Hepatocyte (in vitro differentiated cells): Measurements from ENCODE around the gene RAB11FIP3. TPM values are rescaled to one million over a fixed set of nuclear protein-coding genes. Genes with fewer than 3 reads are reported as not detected.

ENCODE experiments used
- DNase-seq: peaks from one replicate; pipeline ENCODE4 v3.0.0-alpha.2; 2016; ENCODE audit warnings: low spot score
- H2AFZ ChIP-seq: fragments of 200-600 bp; sonication (generic); 2 replicates; pipeline ENCODE4 v1.6.0; 2016; ENCODE audit warnings: antibody characterized with exemption, mild to moderate bottlenecking
- H3K27ac ChIP-seq: fragments of 200-600 bp; sonication (generic); 2 replicates; pipeline ENCODE4 v1.5.1; 2016; ENCODE audit warnings: mild to moderate bottlenecking
- H3K27me3 ChIP-seq: fragments of 200-600 bp; sonication (generic); 2 replicates; pipeline ENCODE4 v1.6.1; 2016
- H3K36me3 ChIP-seq: fragments of 200-600 bp; sonication (generic); replicated peaks from 2 replicates; pipeline ENCODE4 v1.5.1; 2016; ENCODE audit warnings: low read depth; ENCODE audit not compliant: insufficient read depth
- H3K4me1 ChIP-seq: fragments of 200-600 bp; sonication (generic); 2 replicates; pipeline ENCODE4 v1.5.1; 2016; ENCODE audit warnings: mild to moderate bottlenecking, moderate library complexity; ENCODE audit not compliant: insufficient read depth
- H3K4me2 ChIP-seq: fragments of 200-600 bp; sonication (generic); 2 replicates; pipeline ENCODE4 v1.6.0; 2016
- H3K4me3 ChIP-seq: fragments of 200-600 bp; sonication (generic); 2 replicates; pipeline ENCODE4 v1.5.1; 2016; ENCODE audit warnings: mild to moderate bottlenecking
- H3K79me2 ChIP-seq: fragments of 200-600 bp; sonication (generic); 2 replicates; pipeline ENCODE4 v1.6.0; 2017; ENCODE audit warnings: mild to moderate bottlenecking
- H3K9me2 ChIP-seq: fragments of 200-600 bp; sonication (generic); replicated peaks from 2 replicates; pipeline ENCODE4 v1.6.0; 2017; ENCODE audit warnings: mild to moderate bottlenecking; ENCODE audit not compliant: insufficient read depth
- H3K9me3 ChIP-seq: fragments of 200-600 bp; sonication (generic); 2 replicates; pipeline ENCODE4 v1.5.1; 2016; ENCODE audit warnings: low read depth, mild to moderate bottlenecking
- H4K20me1 ChIP-seq: fragments of 200-600 bp; sonication (generic); 2 replicates; pipeline ENCODE4 v1.6.0; 2016; ENCODE audit warnings: mild to moderate bottlenecking; ENCODE audit not compliant: insufficient read depth, poor library complexity, severe bottlenecking
- EZH2 ChIP-seq: fragments of 200-600 bp; sonication (generic); IDR thresholded peaks from 2 replicates; pipeline ENCODE4 v1.6.1; 2016; ENCODE audit warnings: antibody characterized with exemption, mild to moderate bottlenecking, borderline replicate concordance
- EZH2phosphoT487 ChIP-seq: fragments of 200-600 bp; sonication (generic); IDR thresholded peaks from one replicate; pipeline ENCODE4 v1.6.1; 2018; ENCODE audit warnings: antibody characterized with exemption, mild to moderate bottlenecking, low read depth, moderate library complexity; ENCODE audit not compliant: unreplicated experiment, severe bottlenecking
- WGBS: methylation state at CpG from one replicate; pipeline ENCODE4 v1.1.6; 2016; ENCODE audit warnings: low lambda C conversion rate; ENCODE audit errors: missing lambda C conversion rate; 5-methylcytosine and 5-hydroxymethylcytosine counted together
- polyA plus RNA-seq: library from polyadenylated mRNA; unstranded; fragments of >200 nt; fragmentation: Nextera tagmentation; extraction: Ambion mirVana; gene quantifications from 2 replicates; pipeline ENCODE4 v1.2.1, GENCODE V29; 2016
- total RNA-seq: library from RNA; depleted of rRNA; stranded (reverse); fragments of >200 nt; gene quantifications from 2 replicates; pipeline ENCODE4 v1.2.3, GENCODE V29; 2014
- TF ChIP-seq, protein P1 (sequence below): fragments of 200-600 bp; sonication (generic); IDR thresholded peaks from 2 replicates; pipeline ENCODE4 v1.5.1; 2016; ENCODE audit warnings: antibody characterized with exemption, mild to moderate bottlenecking; ENCODE audit not compliant: poor library complexity

The RAB11FIP3 gene, protein sequence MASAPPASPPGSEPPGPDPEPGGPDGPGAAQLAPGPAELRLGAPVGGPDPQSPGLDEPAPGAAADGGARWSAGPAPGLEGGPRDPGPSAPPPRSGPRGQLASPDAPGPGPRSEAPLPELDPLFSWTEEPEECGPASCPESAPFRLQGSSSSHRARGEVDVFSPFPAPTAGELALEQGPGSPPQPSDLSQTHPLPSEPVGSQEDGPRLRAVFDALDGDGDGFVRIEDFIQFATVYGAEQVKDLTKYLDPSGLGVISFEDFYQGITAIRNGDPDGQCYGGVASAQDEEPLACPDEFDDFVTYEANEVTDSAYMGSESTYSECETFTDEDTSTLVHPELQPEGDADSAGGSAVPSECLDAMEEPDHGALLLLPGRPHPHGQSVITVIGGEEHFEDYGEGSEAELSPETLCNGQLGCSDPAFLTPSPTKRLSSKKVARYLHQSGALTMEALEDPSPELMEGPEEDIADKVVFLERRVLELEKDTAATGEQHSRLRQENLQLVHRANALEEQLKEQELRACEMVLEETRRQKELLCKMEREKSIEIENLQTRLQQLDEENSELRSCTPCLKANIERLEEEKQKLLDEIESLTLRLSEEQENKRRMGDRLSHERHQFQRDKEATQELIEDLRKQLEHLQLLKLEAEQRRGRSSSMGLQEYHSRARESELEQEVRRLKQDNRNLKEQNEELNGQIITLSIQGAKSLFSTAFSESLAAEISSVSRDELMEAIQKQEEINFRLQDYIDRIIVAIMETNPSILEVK
- total RNA-seq (39.9 and 47.3 TPM in 2 replicates), polyA plus RNA-seq (72.8 and 81.0 TPM in 2 replicates)

DNA sequence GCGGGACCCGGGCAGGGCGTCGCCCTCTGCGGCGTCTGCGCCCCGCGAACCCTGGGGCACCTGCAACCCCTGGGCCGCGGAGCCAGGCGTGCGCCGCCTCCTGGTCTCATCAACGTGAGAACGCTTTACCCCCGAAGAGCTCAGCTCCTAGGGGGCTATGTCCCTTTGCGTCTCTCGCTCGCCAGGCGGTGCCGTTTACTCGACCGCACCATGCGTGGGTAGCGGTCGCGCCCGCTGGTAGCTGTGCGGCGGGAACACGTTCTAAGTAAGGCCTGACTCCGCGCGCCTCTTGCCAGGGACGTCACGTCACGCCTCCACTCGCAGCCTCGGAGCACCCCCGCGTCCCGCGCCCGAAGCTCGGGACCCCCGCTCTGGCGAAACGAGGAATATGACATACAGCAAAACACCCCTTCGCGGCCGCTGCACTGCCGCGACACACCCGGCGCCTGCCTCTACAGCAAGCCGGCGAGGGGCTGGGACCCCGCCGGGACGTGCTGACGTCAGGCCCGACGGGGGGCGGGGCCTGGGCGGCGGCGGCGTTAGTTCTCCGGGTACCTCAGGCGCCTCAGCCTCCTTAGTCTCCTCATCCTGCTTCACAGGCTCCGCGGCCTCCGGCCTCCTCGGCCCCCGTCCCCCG lies at the start of gene RAB11FIP3:
TSS of gene RAB11FIP3 (plus strand) at position 568 of the 637 bp plus-strand sequence. CDS start 358 bp downstream, outside the sequence.
- Histone ChIP-seq H3K27ac (peak within 1 kb of the TSS; percentile 89), H3K27me3 (no peaks in the 10 kb centered on the region), H4K20me1 (peaks cover 27% of the 10 kb centered on the region), H3K4me1 (peaks cover 24% of the 10 kb centered on the region), H3K79me2 (peaks cover 40% of the 10 kb centered on the region), H2AFZ (peak within 1 kb of the TSS; percentile 98), H3K4me3 (peak within 1 kb of the TSS; percentile 69), H3K9me2 (no peaks in the 10 kb centered on the region), H3K9me3 (no peaks in the 10 kb centered on the region), H3K36me3 (no peaks in the 10 kb centered on the region), H3K4me2 (peak within 1 kb of the TSS; percentile 96)
- peak; percentile 87 for DNase-seq
- no peak for TF ChIP-seq EZH2phosphoT487
- TF ChIP-seq EZH2, result no peak
- TF ChIP-seq, protein P1, sequence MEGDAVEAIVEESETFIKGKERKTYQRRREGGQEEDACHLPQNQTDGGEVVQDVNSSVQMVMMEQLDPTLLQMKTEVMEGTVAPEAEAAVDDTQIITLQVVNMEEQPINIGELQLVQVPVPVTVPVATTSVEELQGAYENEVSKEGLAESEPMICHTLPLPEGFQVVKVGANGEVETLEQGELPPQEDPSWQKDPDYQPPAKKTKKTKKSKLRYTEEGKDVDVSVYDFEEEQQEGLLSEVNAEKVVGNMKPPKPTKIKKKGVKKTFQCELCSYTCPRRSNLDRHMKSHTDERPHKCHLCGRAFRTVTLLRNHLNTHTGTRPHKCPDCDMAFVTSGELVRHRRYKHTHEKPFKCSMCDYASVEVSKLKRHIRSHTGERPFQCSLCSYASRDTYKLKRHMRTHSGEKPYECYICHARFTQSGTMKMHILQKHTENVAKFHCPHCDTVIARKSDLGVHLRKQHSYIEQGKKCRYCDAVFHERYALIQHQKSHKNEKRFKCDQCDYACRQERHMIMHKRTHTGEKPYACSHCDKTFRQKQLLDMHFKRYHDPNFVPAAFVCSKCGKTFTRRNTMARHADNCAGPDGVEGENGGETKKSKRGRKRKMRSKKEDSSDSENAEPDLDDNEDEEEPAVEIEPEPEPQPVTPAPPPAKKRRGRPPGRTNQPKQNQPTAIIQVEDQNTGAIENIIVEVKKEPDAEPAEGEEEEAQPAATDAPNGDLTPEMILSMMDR, result peak; percentile 44
- 2% methylated on average over 52 of the region's 77 CpGs for WGBS

DNA sequence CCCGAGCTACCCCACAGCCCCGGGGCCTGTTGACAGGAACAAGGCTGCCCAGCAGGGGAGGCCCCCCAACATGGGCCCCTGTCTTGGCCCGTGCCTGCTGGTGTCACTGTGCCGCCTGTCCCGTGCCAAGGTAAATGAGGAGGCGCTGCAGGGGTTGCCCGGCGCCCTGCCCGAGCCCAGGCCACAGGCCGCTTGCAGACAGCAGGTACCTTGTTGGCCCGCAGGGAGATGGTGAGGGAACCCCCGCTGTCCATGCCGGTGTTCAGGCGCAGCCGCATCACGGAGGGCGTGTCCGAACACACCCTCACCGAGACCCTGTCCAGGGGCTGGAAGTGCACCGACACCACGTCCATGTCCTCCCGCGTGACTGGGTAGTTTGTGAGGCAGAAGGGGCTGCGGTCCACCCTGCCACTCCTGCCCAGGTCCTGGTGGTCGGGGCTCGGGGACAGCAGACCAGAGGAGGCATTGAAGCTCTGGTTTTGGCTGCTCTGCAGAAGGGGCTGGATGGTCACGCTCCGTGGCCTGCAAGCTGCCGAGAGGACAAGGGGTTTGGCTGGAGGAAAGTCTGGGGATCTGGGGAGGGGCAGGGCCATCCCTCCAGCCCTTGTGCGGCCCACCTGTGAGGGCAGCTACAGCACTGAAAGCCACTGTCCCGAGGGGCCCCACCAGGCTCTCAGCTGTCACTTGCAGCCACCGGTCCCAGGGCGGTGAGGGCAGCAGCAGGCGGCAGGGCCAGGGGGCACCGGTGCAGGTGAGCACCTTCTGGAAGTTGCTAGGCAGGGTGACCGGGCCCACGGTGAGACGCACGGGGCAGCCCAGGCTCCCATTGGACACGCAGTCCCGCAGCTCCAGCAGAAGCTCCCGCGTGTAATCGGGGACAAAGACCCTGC lies 49.3 kb upstream of the RAB11FIP3 start:
- no peak for DNase-seq
- Histone ChIP-seq H3K27ac (no peak overlapping the region), H3K9me3 (no peaks in the 10 kb centered on the region), H3K27me3 (no peaks in the 10 kb centered on the region), H3K4me2 (no peak overlapping the region), H2AFZ (no peak overlapping the region), H3K4me1 (peaks cover 12% of the 10 kb centered on the region), H4K20me1 (peaks cover 7% of the 10 kb centered on the region), H3K79me2 (peaks cover 25% of the 10 kb centered on the region), H3K9me2 (no peaks in the 10 kb centered on the region), H3K4me3 (no peak overlapping the region), H3K36me3 (no peaks in the 10 kb centered on the region)
- no peak for TF ChIP-seq EZH2
- TF ChIP-seq, protein P1, result no peak
- TF ChIP-seq EZH2phosphoT487, result no peak
- 96% methylated on average over 43 of the region's 44 CpGs for WGBS

DNA sequence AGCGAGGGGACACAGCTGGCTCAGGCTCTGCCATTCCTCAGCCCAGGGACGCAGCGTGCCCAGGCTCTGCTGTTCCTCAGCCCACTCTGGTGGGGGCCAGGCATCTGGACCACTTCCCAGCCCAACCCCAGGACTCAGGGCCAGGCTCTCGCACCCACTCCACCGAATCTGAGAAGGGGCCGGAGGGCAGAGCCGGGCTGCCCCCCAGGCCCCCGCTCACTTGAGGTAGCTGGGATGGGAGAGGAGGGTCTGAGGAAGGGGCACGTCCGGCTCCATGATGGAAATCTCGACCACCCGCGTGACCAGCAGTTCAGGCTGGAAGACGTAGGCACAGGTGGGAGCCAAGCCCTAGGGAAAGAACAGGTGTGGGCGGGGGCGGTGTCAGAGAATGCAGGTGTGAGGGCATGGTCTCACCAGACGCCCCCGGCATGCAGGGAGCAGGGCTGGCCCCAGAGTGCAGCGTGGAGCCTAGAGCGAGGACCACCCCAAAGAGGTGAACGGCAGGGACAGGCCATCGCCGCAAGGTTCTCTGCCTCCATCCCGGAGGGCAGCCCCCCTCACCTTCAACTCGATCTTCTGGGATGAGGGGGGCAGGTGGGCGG lies 48.5 kb upstream of the RAB11FIP3 start:
- Histone ChIP-seq H3K4me3 (no peak overlapping the region), H3K4me1 (peaks cover 12% of the 10 kb centered on the region), H2AFZ (no peak overlapping the region), H3K27ac (no peak overlapping the region), H3K4me2 (no peak overlapping the region), H3K9me2 (no peaks in the 10 kb centered on the region), H3K79me2 (peaks cover 27% of the 10 kb centered on the region), H3K9me3 (no peaks in the 10 kb centered on the region), H3K36me3 (no peaks in the 10 kb centered on the region), H4K20me1 (peaks cover 8% of the 10 kb centered on the region), H3K27me3 (no peaks in the 10 kb centered on the region)
- 94% methylated on average over 22 of the region's 26 CpGs for WGBS
- no peak for DNase-seq
- TF ChIP-seq EZH2phosphoT487 (no peak), EZH2 (no peak)
- TF ChIP-seq, protein P1, result no peak
